PC-9 (cell line): ENCODE data around the gene THOC7.

ENCODE experiments used
- CTCF ChIP-seq: fragments of 200-600 bp; sonication (generic); conservative IDR thresholded peaks from 2 replicates; pipeline ENCODE4 v1.6.1; 2017; ENCODE audit warnings: mixed run types, antibody characterized with exemption, mild to moderate bottlenecking, moderate library complexity
- EZH2 ChIP-seq: fragments of 200-600 bp; sonication (generic); IDR thresholded peaks from 2 replicates; pipeline ENCODE4 v1.8.0; 2017; ENCODE audit warnings: antibody characterized with exemption, low read depth

- TF ChIP-seq CTCF (no peak), EZH2 (no peak)
Observed at GRCh38 chr3:63864008-63864964, 681 bp upstream of the THOC7 start.
